B cell (primary cell): ENCODE data around the gene NCS1. TPM values are rescaled to one million over a fixed set of nuclear protein-coding genes. Genes with fewer than 3 reads are reported as not detected.

ENCODE experiments used
- ATAC-seq: fragments of 200-7000 bp; cut with Tn5 transposase; one replicate; pipeline ENCODE4 v1.10.0; 2021; ENCODE audit warnings: low read depth, mild to moderate bottlenecking, moderate number of reproducible peaks, moderate library complexity
- CTCF ChIA-PET: fragments of 350-600 bp; sonication (Branson Sonifier 250); formaldehyde crosslinking; loops from one replicate; lab custom pipeline; 2021; ENCODE audit warnings: antibody characterized with exemption, inconsistent platforms; lab: Charles Lee
- POLR2A ChIA-PET: fragments of 350-600 bp; sonication (Branson Sonifier 250); formaldehyde crosslinking; loops from one replicate; lab custom pipeline; 2021; ENCODE audit warnings: antibody characterized with exemption; lab: Charles Lee
- DNase-seq: peaks from one replicate; pipeline ENCODE4 v3.0.0; 2013
- H2AFZ ChIP-seq: 2 replicates; pipeline ENCODE4 v1.6.1; 2012; ENCODE audit warnings: mild to moderate bottlenecking, low read depth, low read length; ENCODE audit not compliant: insufficient read depth, poor library complexity, severe bottlenecking
- H3K27ac ChIP-seq, 2 donors: 1 replicate in 1 of 2; 2 replicates in 1 of 2; pipeline ENCODE4 v1.5.1; 2012 to 2013; ENCODE audit warnings: low read length in 2 of 2, mild to moderate bottlenecking in 2 of 2, moderate library complexity in 1 of 2
- H3K27me3 ChIP-seq, 4 experiments: fragments of 200-600 bp in 1 of 4; sonication (generic) in 1 of 4; replicated peaks in 1 of 4; 1 replicate in 2 of 4; 2 replicates in 2 of 4; pipeline versions ENCODE4 v1.6.1 to v1.7.0; 2013 to 2016; ENCODE audit warnings: low read length in 3 of 4, mild to moderate bottlenecking in 2 of 4, mixed read lengths in 1 of 4, moderate library complexity in 1 of 4; ENCODE audit not compliant: insufficient read depth in 4 of 4, control insufficient read depth in 3 of 4; ENCODE audit errors: control extremely low read depth in 1 of 4
- H3K36me3 ChIP-seq, 2 experiments: replicated peaks in 1 of 2; 1 replicate in 1 of 2; 2 replicates in 1 of 2; pipeline versions ENCODE4 v1.6.1 to v1.7.1; 2013; ENCODE audit warnings: low read length in 1 of 2; ENCODE audit not compliant: insufficient read depth in 2 of 2, control insufficient read depth in 1 of 2; ENCODE audit errors: control extremely low read depth in 1 of 2, extremely low read depth in 1 of 2
- H3K4me1 ChIP-seq, 2 donors: fragments of 200-600 bp in 1 of 2; sonication (generic) in 1 of 2; 1 replicate in 1 of 2; 2 replicates in 1 of 2; pipeline versions ENCODE4 v1.5.1 to v1.6.1; 2013 to 2017; ENCODE audit warnings: low read length in 2 of 2; ENCODE audit not compliant: control insufficient read depth in 2 of 2, insufficient read depth in 2 of 2
- H3K4me2 ChIP-seq: replicated peaks from 2 replicates; pipeline ENCODE3; 2012; ENCODE audit warnings: mild to moderate bottlenecking, low read depth, low read length; ENCODE audit not compliant: poor library complexity, severe bottlenecking
- H3K4me3 ChIP-seq, 5 experiments: fragments of 200-600 bp in 1 of 5; sonication (generic) in 1 of 5; 1 replicate in 3 of 5; 2 replicates in 2 of 5; pipeline versions ENCODE4 v1.5.1 to v1.7.0; 2011 to 2016; ENCODE audit warnings: low read length in 4 of 5, mild to moderate bottlenecking in 4 of 5, low read depth in 2 of 5, control low read depth in 1 of 5, moderate library complexity in 1 of 5; ENCODE audit not compliant: insufficient read depth in 1 of 5; ENCODE audit errors: control extremely low read depth in 1 of 5, extremely low read depth in 1 of 5
- H3K79me2 ChIP-seq: fragments of 200-600 bp; sonication (generic); one replicate; pipeline ENCODE4 v1.6.0; 2016; ENCODE audit warnings: low read length; ENCODE audit not compliant: control insufficient read depth, insufficient read depth
- H3K9ac ChIP-seq: fragments of 200-600 bp; sonication (generic); 2 replicates; pipeline ENCODE4 v1.6.1; 2017; ENCODE audit warnings: mild to moderate bottlenecking, low read length, moderate library complexity
- H3K9me3 ChIP-seq, 3 donors: one replicate each; pipeline versions ENCODE4 v1.6.1 to v1.7.1; 2013; ENCODE audit warnings: low read length in 2 of 3; ENCODE audit not compliant: control insufficient read depth in 2 of 3, insufficient read depth in 1 of 3; ENCODE audit errors: control extremely low read depth in 1 of 3
- H4K20me1 ChIP-seq: 2 replicates; pipeline ENCODE4 v1.6.0; 2012; ENCODE audit warnings: mild to moderate bottlenecking, low read length; ENCODE audit not compliant: insufficient read depth, control insufficient read depth, poor library complexity, severe bottlenecking
- H3K27ac Mint-ChIP-seq: one replicate; pipeline ENCODE4 v1.8.0; 2021; ENCODE audit warnings: mixed read lengths
- H3K27me3 Mint-ChIP-seq: one replicate; pipeline ENCODE4 v1.8.0; 2021; ENCODE audit warnings: mixed read lengths
- H3K4me1 Mint-ChIP-seq: one replicate; pipeline ENCODE4 v1.8.0; 2021; ENCODE audit warnings: mixed read lengths
- H3K4me3 Mint-ChIP-seq: one replicate; pipeline ENCODE4 v1.8.0; 2021; ENCODE audit warnings: mixed read lengths
- H3K9me3 Mint-ChIP-seq: one replicate; pipeline ENCODE4 v1.8.0; 2022; ENCODE audit warnings: mixed read lengths; ENCODE audit not compliant: insufficient read depth
- CTCF ChIP-seq: fragments of 200-600 bp; IDR thresholded peaks from one replicate; pipeline ENCODE4 v1.8.0; 2022; ENCODE audit warnings: antibody characterized with exemption, mild to moderate bottlenecking
- EZH2 ChIP-seq: IDR thresholded peaks from 2 replicates; pipeline ENCODE4 v1.6.1; 2012; ENCODE audit warnings: borderline replicate concordance, low read depth, mild to moderate bottlenecking, moderate library complexity, low read length; ENCODE audit not compliant: insufficient read depth, poor library complexity, severe bottlenecking
- WGBS: methylation state at CpG from one replicate; pipeline ENCODE4 v1.1.5; 2013; ENCODE audit warnings: missing lambda C conversion rate; ENCODE audit not compliant: insufficient coverage; 5-methylcytosine and 5-hydroxymethylcytosine counted together
- intact Hi-C: fragments of 100-400 bp; cut with micrococcal nuclease; formaldehyde crosslinking; loops from one replicate; pipeline ENCODE4 v1.10.0; 2022
- polyA plus RNA-seq: library from polyadenylated mRNA; depleted of rRNA; stranded (reverse); fragments of >200 nt; gene quantifications from 2 replicates; pipeline ENCODE4 v1.2.3, GENCODE V29; 2012
- total RNA-seq, 2 donors: library from RNA; stranded (reverse); fragments of 120-200 nt in 1 of 2; gene quantifications; 1 replicate in 1 of 2; 2 replicates in 1 of 2; pipeline versions ENCODE4 v1.2.3 to v1.2.4, GENCODE V29; 2013 to 2022

NCS1 gene
- total and polyA plus RNA-seq, 2 donors (not counting 1 experiment from before 2014, with no cell fraction given), result 0.39 TPM; not detected in 1

GRCh38 chr9:130229759-130230158, 57.6 kb downstream of the NCS1 start:
- H3K4me3 ChIP-seq, result no peak overlapping the region
- peaks cover 6% of the 10 kb centered on the region for H3K27me3 Mint-ChIP-seq
- WGBS, result 100% methylated on average over 1 of the region's 3 CpGs
- no peak for DNase-seq
- H3K4me2 ChIP-seq, result no peak overlapping the region
- no peak for ATAC-seq
- H3K4me3 Mint-ChIP-seq, result no peak overlapping the region
- H2AFZ ChIP-seq, result no peak overlapping the region
- no peaks in the 10 kb centered on the region for H3K79me2 ChIP-seq
- no peaks in the 10 kb centered on the region for H4K20me1 ChIP-seq
- no peak overlapping the region for H3K27ac Mint-ChIP-seq
- peaks cover 0 to 23% (median 11%) of the 10 kb centered on the region in 3 donors for H3K9me3 ChIP-seq
- ChIA-PET POLR2A (no interaction called here), CTCF (interaction anchor here (0.7 to 1.5 kb wide), 3 partner anchors 10 to 122 kb away, joined by 3 to 7 read pairs (median 4); no protein-coding TSS in a partner anchor)
- intact Hi-C loops, result no loop called here
- H3K27ac ChIP-seq, result no peak overlapping the region
- H3K9ac ChIP-seq, result no peak overlapping the region
- no peaks in the 10 kb centered on the region for H3K36me3 ChIP-seq
- H3K4me1 Mint-ChIP-seq, result no peaks in the 10 kb centered on the region
- peaks cover 5% of the 10 kb centered on the region for H3K9me3 Mint-ChIP-seq
- TF ChIP-seq CTCF, result no peak
- TF ChIP-seq EZH2, result no peak
- no peaks in the 10 kb centered on the region for H3K4me1 ChIP-seq
- peaks cover 0 to 2% (median 0%) of the 10 kb centered on the region in 4 experiments for H3K27me3 ChIP-seq

GRCh38 chr9:130230631-130231030, 58.4 kb downstream of the NCS1 start:
- Histone ChIP-seq H4K20me1 (no peaks in the 10 kb centered on the region), H3K9me3 (peaks cover 0 to 26% (median 11%) of the 10 kb centered on the region in 3 donors), H3K4me2 (no peak overlapping the region), H3K27ac (no peak overlapping the region), H3K79me2 (no peaks in the 10 kb centered on the region), H3K36me3 (no peaks in the 10 kb centered on the region), H3K9ac (no peak overlapping the region), H3K27me3 (peaks cover 0 to 9% (median 0%) of the 10 kb centered on the region in 4 experiments), H2AFZ (no peak overlapping the region), H3K4me3 (no peak overlapping the region), H3K4me1 (peaks cover 0 to under 1% of the 10 kb centered on the region in 2 donors)
- TF ChIP-seq CTCF, result no peak
- no peak for TF ChIP-seq EZH2
- intact Hi-C loops, result no loop called here
- H3K4me3 Mint-ChIP-seq, result no peak overlapping the region
- peaks cover 5% of the 10 kb centered on the region for H3K9me3 Mint-ChIP-seq
- no peak for DNase-seq
- no peak overlapping the region for H3K27ac Mint-ChIP-seq
- H3K27me3 Mint-ChIP-seq, result peaks cover 6% of the 10 kb centered on the region
- ChIA-PET POLR2A (no interaction called here), CTCF (interaction anchor here (0.8 to 1.5 kb wide), 3 partner anchors 119 to 123 kb away, joined by 3 to 5 read pairs (median 4); no protein-coding TSS in a partner anchor)
- no peaks in the 10 kb centered on the region for H3K4me1 Mint-ChIP-seq
- no peak for ATAC-seq
- WGBS, result no CpG with 5 or more reads among the region's 1 CpG
